ENCODE measurements around the gene HIPK3.

Gene HIPK3

GRCh38 chr11:33262011-33262645 lies 4.9 kb downstream of the HIPK3 start:
- H3K4me3 ChIP-seq (ENCODE audit: low read depth, low read length): no peak overlapping the region
- no peak for TF ChIP-seq CTCF (IDR thresholded peaks at IDR 0.05; ENCODE audit: borderline replicate concordance, insufficient read depth, low read depth, low read length)

- H3K4me3 ChIP-seq (ENCODE audit: low read depth, low read length): no peak overlapping the region
- TF ChIP-seq CTCF (IDR thresholded peaks at IDR 0.05; ENCODE audit: borderline replicate concordance, insufficient read depth, low read depth, low read length): no peak
Measured at GRCh38 chr11:33263549-33263948, 6.4 kb downstream of the HIPK3 start.

GRCh38 chr11:33264926-33265325 lies 7.7 kb downstream of the HIPK3 start:
- no peak overlapping the region for H3K4me3 ChIP-seq (ENCODE audit: low read depth, low read length)

GRCh38 chr11:33266393-33267215 lies 9.4 kb downstream of the HIPK3 start:
- no peak overlapping the region for H3K4me3 ChIP-seq (ENCODE audit: low read depth, low read length)
- TF ChIP-seq CTCF (IDR thresholded peaks at IDR 0.05; ENCODE audit: borderline replicate concordance, insufficient read depth, low read depth, low read length): no peak

More at GRCh38 chr11:33264926-33265325, 7.7 kb downstream of the HIPK3 start:
- no peak for TF ChIP-seq CTCF (IDR thresholded peaks at IDR 0.05; ENCODE audit: borderline replicate concordance, insufficient read depth, low read depth, low read length)

- TF ChIP-seq CTCF (IDR thresholded peaks at IDR 0.05; ENCODE audit: borderline replicate concordance, insufficient read depth, low read depth, low read length): no peak
- H3K4me3 ChIP-seq (ENCODE audit: low read depth, low read length): no peak overlapping the region
Measured at GRCh38 chr11:33268945-33269540, 11.9 kb downstream of the HIPK3 start.

GRCh38 chr11:33269822-33270221 lies 12.6 kb downstream of the HIPK3 start:
- no peak overlapping the region for H3K4me3 ChIP-seq (ENCODE audit: low read depth, low read length)
- TF ChIP-seq CTCF (IDR thresholded peaks at IDR 0.05; ENCODE audit: borderline replicate concordance, insufficient read depth, low read depth, low read length): no peak

Measured in GM12875 (cell line).